SK-N-SH treated with all-trans-retinoic acid at 6 μM for 48 hours (cell line): ENCODE measurements around the gene CALML5.

ENCODE experiments used
- ATAC-seq: fragments of 200-7000 bp; cut with Tn5 transposase; 3 replicates; pipeline ENCODE4 v1.9.1; 2020; ENCODE audit warnings: mild to moderate bottlenecking, moderate library complexity
- ARNTL ChIP-seq: fragments of 450-650 bp; formaldehyde crosslinking; IDR thresholded peaks from 2 replicates; pipeline ENCODE4 v1.5.0; 2020; ENCODE audit warnings: low read depth, mild to moderate bottlenecking, moderate library complexity, borderline replicate concordance
- BACH2 ChIP-seq: fragments of 250-450 bp; sonication (Bioruptor Pico); IDR thresholded peaks from 2 replicates; pipeline ENCODE4 v1.9.0; 2021; ENCODE audit warnings: mild to moderate bottlenecking, borderline replicate concordance
- CSDC2 ChIP-seq: fragments of 250-450 bp; sonication (Bioruptor Pico); IDR thresholded peaks from 2 replicates; pipeline ENCODE4 v1.5.0; 2020; ENCODE audit warnings: mild to moderate bottlenecking, moderate library complexity
- CSRNP3 ChIP-seq: fragments of 250-450 bp; sonication (Bioruptor Pico); IDR thresholded peaks from 2 replicates; pipeline ENCODE4 v1.5.1; 2021; ENCODE audit warnings: mild to moderate bottlenecking, moderate library complexity
- ESRRG ChIP-seq: fragments of 250-450 bp; sonication (Bioruptor Pico); IDR thresholded peaks from 2 replicates; pipeline ENCODE4 v1.6.1; 2021; ENCODE audit warnings: mild to moderate bottlenecking
- GLIS3 ChIP-seq: fragments of 250-450 bp; sonication (Bioruptor Pico); IDR thresholded peaks from 2 replicates; pipeline ENCODE4 v1.5.0; 2020; ENCODE audit warnings: mild to moderate bottlenecking, moderate library complexity
- ISL1 ChIP-seq: fragments of 250-450 bp; sonication (Bioruptor Pico); IDR thresholded peaks from 2 replicates; pipeline ENCODE4 v2.1.2; 2022; ENCODE audit warnings: mild to moderate bottlenecking, moderate library complexity
- OSR1 ChIP-seq: fragments of 250-450 bp; sonication (Bioruptor Pico); IDR thresholded peaks from 2 replicates; pipeline ENCODE4 v1.8.0; 2022; ENCODE audit warnings: moderate library complexity, mild to moderate bottlenecking, inconsistent platforms
- RARB ChIP-seq: fragments of 250-450 bp; sonication (Bioruptor Pico); IDR thresholded peaks from 2 replicates; pipeline ENCODE4 v1.8.0; 2021; ENCODE audit warnings: mild to moderate bottlenecking, moderate library complexity
- SNAI2 ChIP-seq: fragments of 250-450 bp; sonication (Bioruptor Pico); IDR thresholded peaks from 2 replicates; pipeline ENCODE4 v1.5.0; 2020; ENCODE audit warnings: mild to moderate bottlenecking, moderate library complexity
- TCF4 ChIP-seq: fragments of 250-450 bp; sonication (Bioruptor Pico); IDR thresholded peaks from 2 replicates; pipeline ENCODE4 v1.8.0; 2021; ENCODE audit warnings: mild to moderate bottlenecking, moderate library complexity, borderline replicate concordance
- TOX ChIP-seq: fragments of 250-450 bp; sonication (Bioruptor Pico); IDR thresholded peaks from 2 replicates; pipeline ENCODE4 v1.8.0; 2021; ENCODE audit warnings: mild to moderate bottlenecking, moderate library complexity, borderline replicate concordance
- TSHZ2 ChIP-seq: fragments of 250-450 bp; sonication (Bioruptor Pico); IDR thresholded peaks from 2 replicates; pipeline ENCODE4 v1.5.0; 2020; ENCODE audit warnings: mild to moderate bottlenecking, moderate library complexity
- ZC3H10 ChIP-seq: fragments of 250-450 bp; sonication (Bioruptor Pico); IDR thresholded peaks from 2 replicates; pipeline ENCODE4 v1.5.1; 2021; ENCODE audit warnings: mild to moderate bottlenecking, moderate library complexity
- ZFP3 ChIP-seq: fragments of 250-450 bp; sonication (Bioruptor Pico); IDR thresholded peaks from 2 replicates; pipeline ENCODE4 v1.5.0; 2020; ENCODE audit warnings: mild to moderate bottlenecking, moderate library complexity
- ZFP30 ChIP-seq: fragments of 450-650 bp; formaldehyde crosslinking; IDR thresholded peaks from 2 replicates; pipeline ENCODE4 v1.5.0; 2022; ENCODE audit warnings: mild to moderate bottlenecking, moderate library complexity
- ZNF565 ChIP-seq: fragments of 450-650 bp; formaldehyde crosslinking; conservative IDR thresholded peaks from 2 replicates; pipeline ENCODE4 v1.5.0; 2020; ENCODE audit warnings: low read depth, mild to moderate bottlenecking, moderate library complexity
- ZNF70 ChIP-seq: fragments of 450-650 bp; formaldehyde crosslinking; IDR thresholded peaks from 2 replicates; pipeline ENCODE4 v1.5.0; 2020; ENCODE audit warnings: mild to moderate bottlenecking, moderate library complexity
- ZNF8 ChIP-seq: fragments of 450-650 bp; formaldehyde crosslinking; IDR thresholded peaks from 2 replicates; pipeline ENCODE4 v1.5.0; 2020; ENCODE audit warnings: mild to moderate bottlenecking, moderate library complexity
- TF ChIP-seq, protein P1 (sequence below): fragments of 250-450 bp; sonication (Bioruptor Pico); IDR thresholded peaks from 2 replicates; pipeline ENCODE4 v1.8.0; 2020; ENCODE audit warnings: mild to moderate bottlenecking, moderate library complexity, borderline replicate concordance
- TF ChIP-seq, protein P2 (sequence below): fragments of 250-450 bp; sonication (Bioruptor Pico); IDR thresholded peaks from 2 replicates; pipeline ENCODE4 v1.5.1; 2020; ENCODE audit warnings: low read depth, mild to moderate bottlenecking, moderate library complexity

The CALML5 gene

GRCh38 chr10:5525561-5526341 is 26.4 kb upstream of the CALML5 start:
- TF ChIP-seq ZNF565 (CRISPR knock-in tag) = no peak
- no peak for TF ChIP-seq CSRNP3
- no peak for TF ChIP-seq GLIS3 (CRISPR knock-in tag)
- TF ChIP-seq, protein P1, sequence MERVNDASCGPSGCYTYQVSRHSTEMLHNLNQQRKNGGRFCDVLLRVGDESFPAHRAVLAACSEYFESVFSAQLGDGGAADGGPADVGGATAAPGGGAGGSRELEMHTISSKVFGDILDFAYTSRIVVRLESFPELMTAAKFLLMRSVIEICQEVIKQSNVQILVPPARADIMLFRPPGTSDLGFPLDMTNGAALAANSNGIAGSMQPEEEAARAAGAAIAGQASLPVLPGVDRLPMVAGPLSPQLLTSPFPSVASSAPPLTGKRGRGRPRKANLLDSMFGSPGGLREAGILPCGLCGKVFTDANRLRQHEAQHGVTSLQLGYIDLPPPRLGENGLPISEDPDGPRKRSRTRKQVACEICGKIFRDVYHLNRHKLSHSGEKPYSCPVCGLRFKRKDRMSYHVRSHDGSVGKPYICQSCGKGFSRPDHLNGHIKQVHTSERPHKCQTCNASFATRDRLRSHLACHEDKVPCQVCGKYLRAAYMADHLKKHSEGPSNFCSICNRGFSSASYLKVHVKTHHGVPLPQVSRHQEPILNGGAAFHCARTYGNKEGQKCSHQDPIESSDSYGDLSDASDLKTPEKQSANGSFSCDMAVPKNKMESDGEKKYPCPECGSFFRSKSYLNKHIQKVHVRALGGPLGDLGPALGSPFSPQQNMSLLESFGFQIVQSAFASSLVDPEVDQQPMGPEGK = no peak
- no peak for TF ChIP-seq ZC3H10 (CRISPR knock-in tag)
- TF ChIP-seq CSDC2 (CRISPR knock-in tag) = no peak
- no peak for TF ChIP-seq OSR1 (CRISPR knock-in tag)
- no peak for TF ChIP-seq TOX (CRISPR knock-in tag)
- no peak for TF ChIP-seq SNAI2 (CRISPR knock-in tag)
- TF ChIP-seq ZFP3 (CRISPR knock-in tag) = no peak
- TF ChIP-seq, protein P2, sequence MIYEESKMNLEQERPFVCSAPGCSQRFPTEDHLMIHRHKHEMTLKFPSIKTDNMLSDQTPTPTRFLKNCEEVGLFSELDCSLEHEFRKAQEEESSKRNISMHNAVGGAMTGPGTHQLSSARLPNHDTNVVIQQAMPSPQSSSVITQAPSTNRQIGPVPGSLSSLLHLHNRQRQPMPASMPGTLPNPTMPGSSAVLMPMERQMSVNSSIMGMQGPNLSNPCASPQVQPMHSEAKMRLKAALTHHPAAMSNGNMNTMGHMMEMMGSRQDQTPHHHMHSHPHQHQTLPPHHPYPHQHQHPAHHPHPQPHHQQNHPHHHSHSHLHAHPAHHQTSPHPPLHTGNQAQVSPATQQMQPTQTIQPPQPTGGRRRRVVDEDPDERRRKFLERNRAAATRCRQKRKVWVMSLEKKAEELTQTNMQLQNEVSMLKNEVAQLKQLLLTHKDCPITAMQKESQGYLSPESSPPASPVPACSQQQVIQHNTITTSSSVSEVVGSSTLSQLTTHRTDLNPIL (CRISPR knock-in tag) = no peak
- TF ChIP-seq ZFP30 (CRISPR knock-in tag) = no peak
- no peak for TF ChIP-seq ZNF70 (CRISPR knock-in tag)
- TF ChIP-seq TCF4 (CRISPR knock-in tag) = no peak
- no peak for TF ChIP-seq ESRRG
- TF ChIP-seq ISL1 (CRISPR knock-in tag) = no peak
- TF ChIP-seq, all 23 proteins: peak for 0
- no peak for ATAC-seq

DNA sequence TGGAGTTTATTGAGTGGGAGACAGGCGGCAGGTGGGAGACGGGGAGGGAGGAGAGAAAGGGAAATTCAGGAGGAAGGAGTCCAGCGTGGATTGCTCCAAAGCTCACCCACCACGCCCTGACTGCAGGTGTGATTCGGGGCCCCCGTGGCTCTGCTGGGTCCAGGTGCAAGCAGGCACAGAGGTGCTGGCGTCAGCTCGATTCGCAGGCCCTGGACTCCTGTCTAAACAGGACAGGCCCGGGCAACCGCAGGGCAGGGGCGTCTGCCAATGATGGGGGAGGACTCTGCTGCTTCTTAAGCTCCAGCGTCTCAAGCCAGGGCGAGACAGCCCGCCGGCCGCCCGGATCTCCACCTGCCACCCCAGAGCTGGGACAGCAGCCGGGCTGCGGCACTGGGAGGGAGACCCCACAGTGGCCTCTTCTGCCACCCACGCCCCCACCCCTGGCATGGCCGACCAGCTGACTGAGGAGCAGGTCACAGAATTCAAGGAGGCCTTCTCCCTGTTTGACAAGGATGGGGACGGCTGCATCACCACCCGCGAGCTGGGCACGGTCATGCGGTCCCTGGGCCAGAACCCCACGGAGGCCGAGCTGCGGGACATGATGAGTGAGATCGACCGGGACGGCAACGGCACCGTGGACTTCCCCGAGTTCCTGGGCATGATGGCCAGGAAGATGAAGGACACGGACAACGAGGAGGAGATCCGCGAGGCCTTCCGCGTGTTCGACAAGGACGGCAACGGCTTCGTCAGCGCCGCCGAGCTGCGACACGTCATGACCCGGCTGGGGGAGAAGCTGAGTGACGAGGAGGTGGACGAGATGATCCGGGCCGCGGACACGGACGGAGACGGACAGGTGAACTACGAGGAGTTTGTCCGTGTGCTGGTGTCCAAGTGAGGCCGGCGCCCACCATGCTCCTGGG is 25.5 kb upstream of the CALML5 start, which contains the start of gene CALML3:
CALML3 (plus strand) TSS at position 321 of the 920 bp plus-strand sequence; CDS start at position 446, 125 bp downstream.
- TF ChIP-seq OSR1 (CRISPR knock-in tag) = no peak
- no peak for TF ChIP-seq ZNF8 (CRISPR knock-in tag)
- TF ChIP-seq ZFP30 (CRISPR knock-in tag) = no peak
- no peak for TF ChIP-seq ARNTL (CRISPR knock-in tag)
- no peak for TF ChIP-seq CSRNP3
- TF ChIP-seq ZC3H10 (CRISPR knock-in tag) = no peak
- no peak for TF ChIP-seq TSHZ2
- TF ChIP-seq BACH2 (CRISPR knock-in tag) = no peak
- no peak for TF ChIP-seq TCF4 (CRISPR knock-in tag)
- TF ChIP-seq RARB (CRISPR knock-in tag) = no peak
- no peak for TF ChIP-seq ESRRG
- TF ChIP-seq ZFP3 (CRISPR knock-in tag) = no peak
- no peak for TF ChIP-seq ZNF70 (CRISPR knock-in tag)
- TF ChIP-seq, protein P2 (CRISPR knock-in tag) = no peak
- TF ChIP-seq ISL1 (CRISPR knock-in tag) = no peak
- TF ChIP-seq SNAI2 (CRISPR knock-in tag) = no peak
- no peak for TF ChIP-seq CSDC2 (CRISPR knock-in tag)
- ATAC-seq = no peak
